Suprapubic skin (tissue), 4 donors: ENCODE measurements around the gene EIF2S3. TPM values are rescaled to one million over a fixed set of nuclear protein-coding genes. Genes with fewer than 3 reads are reported as not detected.
"Not testable (repeated sequence)": the region's sequence is repeated elsewhere in the genome, so short reads cannot be mapped to it uniquely, and the experiment has no call there.

Experiments used
- DNase-seq, 2 donors: peaks; one replicate each; pipeline ENCODE4 v3.0.0-alpha.2; 2019; ENCODE audit warnings: low spot score in 2 of 2
- H3K27ac ChIP-seq: fragments of 200-600 bp; sonication (generic); one replicate; pipeline ENCODE4 v1.5.1; 2019
- H3K27me3 ChIP-seq: fragments of 200-600 bp; sonication (generic); one replicate; pipeline ENCODE4 v1.5.1; 2019
- H3K36me3 ChIP-seq: fragments of 200-600 bp; sonication (generic); one replicate; pipeline ENCODE4 v1.5.1; 2019
- H3K4me1 ChIP-seq: fragments of 200-600 bp; sonication (generic); one replicate; pipeline ENCODE4 v1.5.1; 2019
- H3K4me3 ChIP-seq: fragments of 200-600 bp; sonication (generic); one replicate; pipeline ENCODE4 v1.5.1; 2019; ENCODE audit warnings: mild to moderate bottlenecking
- H3K9me3 ChIP-seq: fragments of 200-600 bp; sonication (generic); one replicate; pipeline ENCODE4 v1.5.1; 2019
- CTCF ChIP-seq, 2 donors: fragments of 200-600 bp in 1 of 2; fragments of 450-650 bp in 1 of 2; sonication (generic) in 1 of 2; IDR thresholded peaks; one replicate each; pipeline ENCODE4 v1.5.1; 2016 to 2019; ENCODE audit warnings: antibody characterized with exemption in 2 of 2, mild to moderate bottlenecking in 1 of 2, moderate library complexity in 1 of 2
- EP300 ChIP-seq: sonication (generic); formaldehyde crosslinking; IDR thresholded peaks from one replicate; pipeline ENCODE4 v1.6.1; 2017; ENCODE audit warnings: antibody characterized with exemption
- POLR2A ChIP-seq, 2 donors: fragments of 450-650 bp; IDR thresholded peaks; one replicate each; pipeline ENCODE4 v1.6.1; 2017; ENCODE audit warnings: antibody characterized with exemption in 2 of 2, mild to moderate bottlenecking in 2 of 2, moderate library complexity in 2 of 2
- POLR2AphosphoS5 ChIP-seq, 3 donors: sonication (generic); formaldehyde crosslinking; IDR thresholded peaks; one replicate each; pipeline ENCODE4 v1.6.1; 2017; ENCODE audit warnings: antibody characterized with exemption in 3 of 3
- WGBS: methylation state at CpG from one replicate; pipeline ENCODE4 v1.1.5; 2018; 5-methylcytosine and 5-hydroxymethylcytosine counted together
- total RNA-seq, 4 donors: library from RNA; depleted of rRNA; stranded (reverse); fragments of >200 nt; gene quantifications; one replicate each; pipeline ENCODE4 v1.1.0, GENCODE V29; 2016

EIF2S3 gene
- total RNA-seq, 4 donors from 2014 or later, result 111 to 118 (median 115) TPM

- WGBS, result 82% methylated on average over 7 of the region's 7 CpGs
- Histone ChIP-seq H3K9me3 (no peaks in the 10 kb centered on the region), H3K27ac (peak within 1 kb of the TSS; percentile 98), H3K36me3 (no peaks in the 10 kb centered on the region), H3K27me3 (no peaks in the 10 kb centered on the region), H3K4me3 (peak within 1 kb of the TSS; percentile 79), H3K4me1 (no peaks in the 10 kb centered on the region)
- DNase-seq, result no peak
- TF ChIP-seq POLR2AphosphoS5 (IDR thresholded peaks at IDR 0.05) (no peak), CTCF (IDR thresholded peaks at IDR 0.05) (no peak), POLR2A (IDR thresholded peaks at IDR 0.05) (no peak), EP300 (no peak)
Measured at GRCh38 chrX:24027086-24027485, 27.7 kb upstream of the EIF2S3 start, which contains the start of gene KLHL15. Gene KLHL15, minus strand, starts transcription at chrX:24027186. Its CDS starts 20,493 bp downstream, at chrX:24006693.

GRCh38 chrX:24027985-24028384, 26.8 kb upstream of the EIF2S3 start:
- DNase-seq, result no peak
- H3K27ac ChIP-seq, result no peak overlapping the region
- H3K9me3 ChIP-seq, result no peaks in the 10 kb centered on the region
- 79% methylated on average over 6 of the region's 6 CpGs for WGBS
- no peak for TF ChIP-seq CTCF (IDR thresholded peaks at IDR 0.05)
- H3K4me1 ChIP-seq, result no peaks in the 10 kb centered on the region
- no peaks in the 10 kb centered on the region for H3K27me3 ChIP-seq
- no peak overlapping the region for H3K4me3 ChIP-seq
- no peaks in the 10 kb centered on the region for H3K36me3 ChIP-seq

GRCh38 chrX:24030597-24030996, 24.2 kb upstream of the EIF2S3 start:
- no peak for TF ChIP-seq EP300
- TF ChIP-seq CTCF (IDR thresholded peaks at IDR 0.05), result no peak
- no peak for TF ChIP-seq POLR2A (IDR thresholded peaks at IDR 0.05)
- TF ChIP-seq POLR2AphosphoS5 (IDR thresholded peaks at IDR 0.05), result no peak

GRCh38 chrX:24034485-24034884, 20.3 kb upstream of the EIF2S3 start:
- no peak for DNase-seq
- Histone ChIP-seq H3K9me3 (no peaks in the 10 kb centered on the region), H3K4me1 (no peaks in the 10 kb centered on the region), H3K4me3 (no peak overlapping the region), H3K27ac (no peak overlapping the region), H3K27me3 (no peaks in the 10 kb centered on the region), H3K36me3 (no peaks in the 10 kb centered on the region)
- 67% methylated on average over 5 of the region's 5 CpGs for WGBS
- TF ChIP-seq POLR2AphosphoS5 (IDR thresholded peaks at IDR 0.05) (no peak), POLR2A (IDR thresholded peaks at IDR 0.05) (no peak), CTCF (IDR thresholded peaks at IDR 0.05) (no peak), EP300 (no peak)

More at GRCh38 chrX:24030597-24030996, 24.2 kb upstream of the EIF2S3 start:
- no peaks in the 10 kb centered on the region for H3K27me3 ChIP-seq
- WGBS, result 77% methylated on average over 5 of the region's 5 CpGs
- H3K9me3 ChIP-seq, result no peaks in the 10 kb centered on the region
- DNase-seq, result no peak
- no peaks in the 10 kb centered on the region for H3K4me1 ChIP-seq
- no peaks in the 10 kb centered on the region for H3K36me3 ChIP-seq
- no peak overlapping the region for H3K4me3 ChIP-seq
- H3K27ac ChIP-seq, result no peak overlapping the region

- no peak for TF ChIP-seq POLR2A (IDR thresholded peaks at IDR 0.05)
- TF ChIP-seq CTCF (IDR thresholded peaks at IDR 0.05), result no peak
- TF ChIP-seq POLR2AphosphoS5 (IDR thresholded peaks at IDR 0.05), result no peak
- no peak for TF ChIP-seq EP300
- WGBS, result 76% methylated on average over 4 of the region's 4 CpGs
- no peak for DNase-seq
- Histone ChIP-seq H3K36me3 (no peaks in the 10 kb centered on the region), H3K27me3 (no peaks in the 10 kb centered on the region), H3K4me1 (no peaks in the 10 kb centered on the region), H3K4me3 (no peak overlapping the region), H3K9me3 (no peaks in the 10 kb centered on the region), H3K27ac (no peak overlapping the region)
Measured at GRCh38 chrX:24037729-24038128, 17.0 kb upstream of the EIF2S3 start.

GRCh38 chrX:24046060-24046459, 8.7 kb upstream of the EIF2S3 start:
- H3K4me1 ChIP-seq, H3K36me3 ChIP-seq, DNase-seq, H3K9me3 ChIP-seq, H3K27me3 ChIP-seq, H3K27ac ChIP-seq, H3K4me3 ChIP-seq: not testable (repeated sequence)

- not testable (repeated sequence) for DNase-seq, H3K9me3 ChIP-seq, H3K27me3 ChIP-seq, H3K36me3 ChIP-seq, H3K4me3 ChIP-seq, H3K27ac ChIP-seq, H3K4me1 ChIP-seq
- WGBS, result 100% methylated on average over 3 of the region's 24 CpGs
Measured at GRCh38 chrX:24049643-24050042, 5.1 kb upstream of the EIF2S3 start.

- not testable (repeated sequence) for DNase-seq, H3K36me3 ChIP-seq, H3K4me1 ChIP-seq, H3K27me3 ChIP-seq, H3K9me3 ChIP-seq, H3K27ac ChIP-seq, H3K4me3 ChIP-seq
- 82% methylated on average over 18 of the region's 26 CpGs for WGBS
Measured at GRCh38 chrX:24050522-24051318, 4.0 kb upstream of the EIF2S3 start.
